ENCODE measurements around the gene SLC17A9. TPM values are rescaled to one million over a fixed set of nuclear protein-coding genes. Genes with fewer than 3 reads are reported as not detected.

The SLC17A9 gene
- total and polyA plus RNA-seq, 10 of the 15 experiments (the other 5 are each of a cell fraction or from before 2014, with no cell fraction given) = 0.72 to 74.1 (median 29.4) TPM

DNA sequence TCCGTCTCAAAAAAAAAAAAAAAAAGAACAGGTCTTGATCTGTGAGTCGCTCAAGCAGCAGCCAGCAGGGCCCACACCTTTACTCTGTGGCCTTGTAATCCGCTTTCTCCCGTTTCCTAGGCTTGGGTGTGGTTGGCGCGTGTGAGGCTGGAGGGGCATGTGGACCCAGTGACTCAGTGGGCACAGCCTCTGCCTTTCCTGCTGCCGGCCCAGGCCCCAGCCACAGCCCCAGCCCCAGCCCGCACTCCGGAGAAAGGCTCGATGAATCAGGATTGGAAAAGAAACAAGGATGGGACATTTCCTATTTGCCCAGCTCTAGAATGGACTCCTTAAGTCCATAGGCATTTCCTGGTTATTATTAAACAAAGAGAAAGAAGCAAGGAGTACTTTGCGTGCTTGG, 50.0 kb downstream of the SLC17A9 start:
- H3K27me3 ChIP-seq (replicated peaks in 1 of 2; ENCODE audit: control insufficient read depth in 2 of 2, insufficient read depth in 2 of 2, low read length in 1 of 2) = peaks cover 12 to 17% of the 10 kb centered on the region in 2 experiments
- in situ Hi-C loops (cut with MboI) = no loop called here
- no peak for ATAC-seq

More for the DNA sequence above, 50.0 kb downstream of the SLC17A9 start:
- DNase-seq (ENCODE audit: low read depth, low spot score) (no peak), FAIRE-seq (no peak)
- H3K79me2 ChIP-seq (ENCODE audit: control insufficient read depth, insufficient read depth, low read length) = no peaks in the 10 kb centered on the region
- no peak for TF ChIP-seq EP300 (IDR thresholded peaks at IDR 0.05; ENCODE audit: borderline replicate concordance in 1 of 2, control insufficient read depth in 1 of 2, low read depth in 2 of 2, low read length in 2 of 2)
- TF ChIP-seq SIN3A (IDR thresholded peaks at IDR 0.05; ENCODE audit: low read depth, low read length) = no peak
- TF ChIP-seq SRF (IDR thresholded peaks at IDR 0.05; ENCODE audit: low read depth in 2 of 2, low read length in 2 of 2) = no peak
- no peak for TF ChIP-seq TCF3 (IDR thresholded peaks at IDR 0.05; ENCODE audit: borderline replicate concordance, insufficient read depth, low read depth, low read length)
- no peak for TF ChIP-seq TCF12 (IDR thresholded peaks at IDR 0.05; ENCODE audit: low read depth, low read length)
- no peak for TF ChIP-seq BHLHE40 (IDR thresholded peaks at IDR 0.05; ENCODE audit: borderline replicate concordance in 1 of 2, low read depth in 2 of 2, low read length in 1 of 2)
- no peak for TF ChIP-seq ZNF24 (IDR thresholded peaks at IDR 0.05)
- TF ChIP-seq HDGF (IDR thresholded peaks at IDR 0.05) = no peak
- no peak for TF ChIP-seq MYC (IDR thresholded peaks at IDR 0.05; ENCODE audit: insufficient read depth, insufficient read length, insufficient replicate concordance, low read length, severe bottlenecking)
- TF ChIP-seq FOS (IDR thresholded peaks at IDR 0.05; ENCODE audit: borderline replicate concordance, extremely low read depth, insufficient read length) = no peak
- TF ChIP-seq, protein P1, sequence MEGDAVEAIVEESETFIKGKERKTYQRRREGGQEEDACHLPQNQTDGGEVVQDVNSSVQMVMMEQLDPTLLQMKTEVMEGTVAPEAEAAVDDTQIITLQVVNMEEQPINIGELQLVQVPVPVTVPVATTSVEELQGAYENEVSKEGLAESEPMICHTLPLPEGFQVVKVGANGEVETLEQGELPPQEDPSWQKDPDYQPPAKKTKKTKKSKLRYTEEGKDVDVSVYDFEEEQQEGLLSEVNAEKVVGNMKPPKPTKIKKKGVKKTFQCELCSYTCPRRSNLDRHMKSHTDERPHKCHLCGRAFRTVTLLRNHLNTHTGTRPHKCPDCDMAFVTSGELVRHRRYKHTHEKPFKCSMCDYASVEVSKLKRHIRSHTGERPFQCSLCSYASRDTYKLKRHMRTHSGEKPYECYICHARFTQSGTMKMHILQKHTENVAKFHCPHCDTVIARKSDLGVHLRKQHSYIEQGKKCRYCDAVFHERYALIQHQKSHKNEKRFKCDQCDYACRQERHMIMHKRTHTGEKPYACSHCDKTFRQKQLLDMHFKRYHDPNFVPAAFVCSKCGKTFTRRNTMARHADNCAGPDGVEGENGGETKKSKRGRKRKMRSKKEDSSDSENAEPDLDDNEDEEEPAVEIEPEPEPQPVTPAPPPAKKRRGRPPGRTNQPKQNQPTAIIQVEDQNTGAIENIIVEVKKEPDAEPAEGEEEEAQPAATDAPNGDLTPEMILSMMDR (IDR thresholded peaks at IDR 0.05 in 2 of 3, conservative IDR thresholded peaks at IDR 0.05 in 1 of 3; ENCODE audit: control insufficient read depth in 2 of 3, extremely low read depth in 1 of 3, insufficient read depth in 1 of 3, low read depth in 3 of 3, low read length in 3 of 3) = no peak
- TF ChIP-seq, protein P2, sequence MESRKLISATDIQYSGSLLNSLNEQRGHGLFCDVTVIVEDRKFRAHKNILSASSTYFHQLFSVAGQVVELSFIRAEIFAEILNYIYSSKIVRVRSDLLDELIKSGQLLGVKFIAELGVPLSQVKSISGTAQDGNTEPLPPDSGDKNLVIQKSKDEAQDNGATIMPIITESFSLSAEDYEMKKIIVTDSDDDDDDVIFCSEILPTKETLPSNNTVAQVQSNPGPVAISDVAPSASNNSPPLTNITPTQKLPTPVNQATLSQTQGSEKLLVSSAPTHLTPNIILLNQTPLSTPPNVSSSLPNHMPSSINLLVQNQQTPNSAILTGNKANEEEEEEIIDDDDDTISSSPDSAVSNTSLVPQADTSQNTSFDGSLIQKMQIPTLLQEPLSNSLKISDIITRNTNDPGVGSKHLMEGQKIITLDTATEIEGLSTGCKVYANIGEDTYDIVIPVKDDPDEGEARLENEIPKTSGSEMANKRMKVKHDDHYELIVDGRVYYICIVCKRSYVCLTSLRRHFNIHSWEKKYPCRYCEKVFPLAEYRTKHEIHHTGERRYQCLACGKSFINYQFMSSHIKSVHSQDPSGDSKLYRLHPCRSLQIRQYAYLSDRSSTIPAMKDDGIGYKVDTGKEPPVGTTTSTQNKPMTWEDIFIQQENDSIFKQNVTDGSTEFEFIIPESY (IDR thresholded peaks at IDR 0.05) = no peak
- TF ChIP-seq KDM1A (IDR thresholded peaks at IDR 0.05; ENCODE audit: borderline replicate concordance) = no peak
- TF ChIP-seq NR2C2 (IDR thresholded peaks at IDR 0.05; ENCODE audit: borderline replicate concordance, control insufficient read depth, insufficient read length, low read depth) = no peak
- TF ChIP-seq, protein P3, sequence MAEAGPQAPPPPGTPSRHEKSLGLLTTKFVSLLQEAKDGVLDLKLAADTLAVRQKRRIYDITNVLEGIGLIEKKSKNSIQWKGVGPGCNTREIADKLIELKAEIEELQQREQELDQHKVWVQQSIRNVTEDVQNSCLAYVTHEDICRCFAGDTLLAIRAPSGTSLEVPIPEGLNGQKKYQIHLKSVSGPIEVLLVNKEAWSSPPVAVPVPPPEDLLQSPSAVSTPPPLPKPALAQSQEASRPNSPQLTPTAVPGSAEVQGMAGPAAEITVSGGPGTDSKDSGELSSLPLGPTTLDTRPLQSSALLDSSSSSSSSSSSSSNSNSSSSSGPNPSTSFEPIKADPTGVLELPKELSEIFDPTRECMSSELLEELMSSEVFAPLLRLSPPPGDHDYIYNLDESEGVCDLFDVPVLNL (IDR thresholded peaks at IDR 0.05; ENCODE audit: low read depth, low read length) = no peak
- no peak for TF ChIP-seq RFX5 (IDR thresholded peaks at IDR 0.05; ENCODE audit: low read depth, low read length)
- TF ChIP-seq SMAD1 (IDR thresholded peaks at IDR 0.05; ENCODE audit: low read depth, partially characterized antibody) = no peak
- H3K4me3 ChIP-seq = no peak overlapping the region
- H3K9ac ChIP-seq (ENCODE audit: control insufficient read depth, insufficient read depth, low read length) = no peak overlapping the region
- H3K4me1 ChIP-seq (ENCODE audit: control insufficient read depth, insufficient read depth, low read length) = no peaks in the 10 kb centered on the region
- SMC1A ChIA-PET (ENCODE audit: uncharacterized antibody, unreplicated experiment) = interaction anchor here (2.8 kb wide), 1 partner anchor 30 kb away, joined by 15 read pairs; no protein-coding TSS in a partner anchor
- no peak overlapping the region for H2AFZ ChIP-seq (ENCODE audit: control insufficient read depth, low read depth, low read length)
- POLR2A ChIA-PET = no interaction called here
- no peak overlapping the region for H3K27ac ChIP-seq (ENCODE audit: control insufficient read depth, insufficient read depth)
- WGBS (ENCODE audit: insufficient coverage, insufficient replicate concordance, low lambda C conversion rate, missing lambda C conversion rate) = 65% methylated on average over 9 of the region's 11 CpGs
- no peaks in the 10 kb centered on the region; the same call in 1 of the 2 replicates for H4K20me1 ChIP-seq (ENCODE audit: control insufficient read depth, insufficient read depth)
- no peaks in the 10 kb centered on the region for H3K9me3 ChIP-seq (replicated peaks; ENCODE audit: control insufficient read depth, insufficient read depth, low read length)
- BruUV-seq (replicated peaks) = no TSS peak
- CTCF ChIA-PET = interaction anchor here (0.7 to 1.4 kb wide), 2 partner anchors 12 to 100 kb away, joined by 3 read pairs; no protein-coding TSS in a partner anchor
- RAD21 ChIA-PET (ENCODE audit: unreplicated experiment) = no interaction called here
- no peak overlapping the region for H3K4me2 ChIP-seq (ENCODE audit: control insufficient read depth, insufficient read depth)
- no peaks in the 10 kb centered on the region for H3K36me3 ChIP-seq (ENCODE audit: control insufficient read depth in 2 of 2, insufficient read depth in 2 of 2, low read length in 1 of 2)
- intact Hi-C loops (cut with micrococcal nuclease; ENCODE audit: unreplicated experiment) = no loop called here
